NCI-H2196 treated with DMSO at 0.1 percent for 48 hours (cell line): ENCODE results near the gene MYO1G.
"Not testable (repeated sequence)": the region's sequence is repeated elsewhere in the genome, so short reads cannot be mapped to it uniquely, and the experiment has no call there.

Experiments used
- DNase-seq: peaks from one replicate; lab custom pipeline; 2025; ENCODE audit not compliant: unreplicated experiment; lab: John Stamatoyannopoulos, UW

MYO1G gene

DNA sequence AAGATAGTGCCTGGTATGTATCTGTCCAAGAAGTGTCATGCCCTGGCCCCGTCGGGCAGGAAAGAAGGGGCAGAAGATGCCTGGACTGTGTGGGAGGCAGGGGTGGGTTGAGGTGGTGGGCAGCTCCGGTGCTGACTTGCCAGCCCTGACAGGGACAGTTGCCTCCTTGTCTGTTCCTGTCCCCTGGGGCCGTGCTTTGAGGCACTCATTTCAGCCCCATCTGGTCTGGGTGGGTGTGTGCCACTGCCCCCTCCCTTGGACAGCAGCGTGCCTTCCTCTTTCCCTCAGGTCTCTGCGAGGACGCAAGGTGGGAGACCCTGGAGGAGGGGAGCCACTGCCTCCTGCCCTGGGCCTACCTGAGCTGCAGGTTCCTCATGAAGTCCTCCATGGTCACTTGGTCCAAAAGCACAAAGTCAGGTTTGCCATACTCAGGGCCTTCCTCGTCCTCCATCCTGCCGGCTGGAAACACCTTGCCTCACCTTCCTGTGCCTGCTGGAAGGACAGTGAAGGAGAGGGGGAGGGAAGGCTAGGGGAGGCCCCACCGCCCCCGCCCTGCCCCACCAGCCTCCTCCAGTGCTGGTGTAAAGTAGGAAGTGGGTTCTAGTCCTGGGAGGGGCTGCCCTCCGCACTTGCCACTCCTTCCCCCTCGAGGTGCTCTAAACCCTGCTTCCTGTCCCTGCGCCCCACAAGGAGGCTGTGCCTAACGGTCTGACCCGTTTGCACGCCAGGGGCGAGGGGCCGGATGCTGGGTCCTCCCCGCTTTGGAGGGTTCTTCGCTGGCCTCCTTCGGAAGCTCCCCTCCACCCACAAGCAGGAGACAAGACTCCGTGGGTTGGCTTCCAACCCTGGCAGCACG, at the start of gene MYO1G:
MYO1G (minus strand) TSS at position 505 of the 856 bp plus-strand sequence; CDS start at position 451, 54 bp downstream.
- no peak for DNase-seq

DNA sequence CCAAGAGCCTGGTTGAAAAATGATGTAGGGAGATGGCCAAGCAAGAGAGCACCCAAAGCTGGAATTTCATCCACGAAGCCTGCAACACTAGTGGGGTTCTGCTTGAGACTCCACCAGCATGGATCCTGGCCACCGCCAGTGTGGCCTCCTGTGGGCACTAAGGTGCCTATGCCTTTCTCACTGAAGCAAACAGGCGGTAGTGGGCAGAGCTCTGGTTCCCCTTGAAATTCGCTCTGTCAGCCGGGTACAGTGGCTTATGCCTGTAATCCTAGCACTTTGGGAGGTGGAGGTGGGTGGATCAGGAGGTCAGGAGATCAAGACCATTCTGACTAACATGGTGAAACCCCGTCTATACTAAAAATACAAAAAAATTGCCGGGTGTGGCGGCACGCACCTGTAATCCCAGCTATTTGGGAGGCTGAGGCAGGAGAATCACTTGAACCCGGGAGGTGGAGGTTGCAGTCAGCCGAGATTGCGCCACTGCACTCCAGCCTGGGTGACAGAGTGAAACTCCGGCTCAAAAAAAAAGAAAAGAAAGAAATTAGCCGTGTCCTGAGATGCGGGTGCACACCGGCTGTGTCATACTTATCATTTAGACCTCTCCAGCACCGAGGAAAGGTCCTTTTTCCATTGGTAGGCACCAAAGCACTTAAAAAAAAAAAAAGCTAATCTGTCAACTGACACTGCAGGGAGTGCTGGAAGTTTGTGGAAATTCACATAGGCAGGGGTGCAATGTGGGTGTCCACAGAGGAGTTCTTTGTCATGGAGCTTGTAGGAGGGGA, 49.5 kb upstream of the MYO1G start:
- DNase-seq, result no peak

DNA sequence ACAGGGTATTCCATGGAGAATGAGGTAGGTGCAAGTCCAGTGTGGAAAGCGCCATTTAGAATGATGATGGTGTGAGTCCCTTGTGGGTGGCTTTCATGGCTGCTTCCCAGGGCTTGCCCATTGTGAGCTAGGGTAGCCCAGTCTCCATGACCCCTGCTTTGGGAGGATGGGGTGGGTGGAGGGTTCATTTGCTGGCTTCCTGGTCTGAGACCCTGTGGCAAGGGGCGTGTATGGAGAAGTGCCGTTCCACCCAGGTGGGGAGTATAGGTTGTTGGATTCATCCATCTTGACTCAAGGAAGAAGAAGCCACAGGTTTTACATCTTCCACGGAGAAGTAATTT, 48.9 kb upstream of the MYO1G start:
- no peak for DNase-seq

DNA sequence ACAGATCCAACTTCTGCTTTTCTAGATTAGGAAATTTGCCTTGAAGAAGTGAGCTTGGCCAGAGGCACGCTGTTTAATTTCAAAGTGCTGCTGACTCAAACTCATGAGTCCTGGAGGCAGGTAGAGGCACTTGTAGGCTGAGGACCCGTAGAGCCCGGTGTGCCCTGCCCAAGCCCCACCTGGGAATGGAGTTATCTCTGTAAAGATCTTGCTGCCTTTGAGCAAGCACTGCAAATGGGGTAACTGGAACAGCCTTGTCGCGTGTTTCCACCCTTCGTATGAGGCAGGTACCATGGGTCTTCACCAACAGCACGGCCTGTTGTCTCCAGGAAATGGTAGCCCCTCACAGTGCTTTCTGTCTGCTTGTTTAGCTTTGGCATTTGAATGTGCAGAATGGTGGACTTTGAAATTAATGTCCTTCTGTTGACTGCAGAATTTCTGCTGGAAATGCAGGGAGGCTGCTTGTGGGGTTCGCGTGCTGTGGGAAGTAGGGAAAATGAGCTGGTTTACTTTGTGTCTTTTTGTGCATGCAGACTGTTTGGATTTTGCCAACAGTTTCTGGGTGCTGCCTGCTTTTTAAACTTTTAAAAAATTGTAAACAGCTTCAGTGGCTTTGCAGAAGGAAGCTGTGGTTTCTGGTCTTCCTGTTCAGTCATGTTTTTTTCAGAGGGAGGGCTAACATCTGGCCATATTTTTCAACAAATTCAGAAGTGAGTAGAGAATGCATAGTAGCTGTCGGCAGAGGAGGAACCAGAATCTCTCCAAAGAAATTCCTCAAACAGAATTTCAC, 48.4 kb upstream of the MYO1G start:
- DNase-seq, result no peak

DNA sequence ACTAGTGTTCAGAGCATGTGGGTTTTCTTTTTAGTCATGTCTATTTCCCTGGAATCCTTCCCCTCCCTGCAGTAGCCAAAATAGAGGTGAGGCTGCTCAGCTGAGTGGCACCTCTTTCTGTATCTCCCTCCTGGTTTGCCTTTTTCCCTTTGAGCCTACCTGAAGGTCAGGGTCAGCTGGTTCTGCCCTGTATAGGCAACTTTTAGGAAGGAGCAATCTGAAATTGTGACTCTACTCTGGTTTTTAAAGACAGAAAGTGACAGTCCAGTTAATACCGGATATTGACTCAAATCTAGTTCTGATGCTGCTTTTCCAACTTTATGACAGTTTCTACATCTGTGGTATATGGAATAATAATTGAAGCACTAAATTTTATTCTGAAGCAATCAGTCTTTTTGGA, 47.2 kb upstream of the MYO1G start:
- no peak for DNase-seq

DNA sequence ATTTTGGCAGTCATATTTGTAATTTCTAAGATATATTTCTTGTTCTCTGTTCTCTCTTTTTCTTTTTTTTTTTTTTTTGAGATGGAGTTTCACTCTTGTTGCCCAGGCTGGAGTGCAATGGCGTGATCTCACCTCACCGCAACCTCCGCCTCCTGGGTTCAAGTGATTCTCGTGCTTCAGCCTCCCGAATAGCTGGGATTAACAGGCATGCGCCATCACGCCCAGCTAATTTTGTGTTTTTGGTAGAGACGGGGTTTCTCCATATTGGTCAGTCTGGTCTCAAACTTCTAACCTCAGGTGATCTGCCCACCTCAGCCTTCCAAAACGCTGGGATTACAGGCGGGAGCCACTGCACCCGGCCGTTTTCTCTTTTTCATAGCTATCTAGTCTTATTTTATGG, 46.7 kb upstream of the MYO1G start:
- DNase-seq, result not testable (repeated sequence)

DNA sequence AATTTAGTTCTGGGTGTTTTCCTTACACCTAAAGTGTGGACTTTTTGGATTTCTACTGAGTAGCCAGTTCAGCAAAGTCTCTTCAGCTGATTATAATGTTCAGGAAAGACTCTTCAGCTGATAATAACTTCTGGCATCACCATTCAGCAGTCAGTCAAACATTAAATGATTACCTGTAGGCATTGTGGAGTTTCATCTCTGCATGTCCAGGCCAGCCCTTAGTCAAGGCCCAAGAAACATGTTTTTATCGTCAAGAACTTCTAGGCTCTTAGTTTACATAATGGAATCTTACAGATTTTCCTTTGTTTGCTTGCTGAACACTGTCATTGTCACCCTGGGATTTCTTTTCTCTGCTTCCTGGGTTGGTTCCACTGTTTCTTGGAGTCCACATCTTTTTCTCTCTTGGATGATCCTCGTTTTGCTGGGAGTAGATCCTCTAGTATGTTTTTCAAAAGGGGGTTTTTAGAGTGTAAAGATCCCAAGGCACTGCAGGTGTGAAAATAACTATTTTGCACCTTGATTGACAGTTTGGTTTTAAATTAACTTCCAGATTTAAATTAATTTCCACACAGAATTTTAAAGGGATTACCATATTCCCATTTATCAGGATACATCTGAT, 45.4 kb upstream of the MYO1G start:
- DNase-seq, result no peak

DNA sequence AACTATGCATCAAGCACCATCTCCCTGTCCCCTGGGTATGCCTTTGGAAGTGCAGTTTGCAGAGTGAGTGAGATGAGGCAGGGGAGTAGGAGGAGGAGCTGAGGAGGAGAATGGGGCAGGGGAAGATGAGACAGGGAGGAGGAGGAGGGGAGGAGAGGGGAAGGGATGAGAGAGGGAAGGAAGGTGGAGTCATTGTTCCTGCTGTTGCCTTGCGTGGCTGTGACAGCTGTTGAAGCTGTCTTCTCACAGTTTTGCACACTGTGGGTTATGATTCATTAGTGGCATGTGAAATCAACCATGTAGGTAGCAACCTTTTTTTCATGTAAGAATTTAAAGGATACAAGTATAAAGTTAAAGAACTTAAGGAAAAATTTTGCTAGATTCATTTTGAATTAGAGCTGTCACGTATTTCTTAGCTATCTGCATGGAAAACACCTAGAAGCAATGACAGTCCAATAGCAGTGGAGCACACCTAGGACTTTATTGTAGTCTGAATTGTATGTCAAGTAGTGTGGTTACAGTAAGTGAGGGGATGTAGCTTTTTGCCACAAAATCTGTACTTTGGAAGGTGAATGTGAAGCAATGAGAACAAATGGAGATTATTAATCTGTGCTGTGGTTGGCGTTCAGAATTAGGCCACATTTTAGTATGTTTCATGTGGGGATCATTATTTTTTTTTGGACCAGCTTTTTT, 42.9 kb upstream of the MYO1G start:
- DNase-seq, result no peak

DNA sequence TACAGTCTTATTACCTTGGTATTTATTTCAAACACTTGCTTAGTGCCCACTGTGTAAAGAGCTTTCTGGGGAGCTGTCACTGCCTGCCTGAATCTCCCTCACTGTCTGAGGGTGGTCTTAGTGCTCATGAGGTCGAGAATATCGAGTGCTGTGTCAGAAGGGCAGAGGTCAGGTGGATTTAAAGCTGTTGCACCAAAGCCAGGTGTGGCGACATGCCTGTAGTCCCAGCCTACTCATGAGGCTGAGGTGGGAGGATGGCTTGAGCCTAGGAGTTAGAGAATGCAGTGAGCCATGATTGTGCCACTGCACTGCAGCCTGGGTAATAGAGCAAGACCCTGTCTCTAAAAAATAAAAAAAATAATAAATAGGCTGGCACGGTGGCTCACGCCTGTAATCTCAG, 42.1 kb upstream of the MYO1G start:
- DNase-seq, result no peak

DNA sequence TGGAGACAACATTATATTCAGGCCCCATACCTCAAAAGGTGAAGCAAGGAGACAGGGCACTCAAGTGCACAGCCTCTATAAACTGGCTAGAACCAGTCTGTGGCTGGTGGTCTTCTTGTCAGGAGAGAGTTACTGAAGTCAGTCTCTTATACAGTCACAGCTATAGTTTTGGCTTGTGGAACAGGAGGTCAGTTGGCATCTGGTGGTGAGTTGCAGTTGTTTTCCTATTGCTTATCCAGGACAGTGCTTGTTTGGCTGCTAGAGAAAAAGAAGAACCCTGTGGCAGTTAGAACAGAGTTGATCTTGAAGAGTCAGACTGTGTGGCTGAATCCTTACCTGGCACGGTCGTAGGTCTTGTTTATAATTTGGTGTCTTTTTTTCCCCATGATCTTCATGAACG, 38.4 kb upstream of the MYO1G start:
- DNase-seq, result no peak

DNA sequence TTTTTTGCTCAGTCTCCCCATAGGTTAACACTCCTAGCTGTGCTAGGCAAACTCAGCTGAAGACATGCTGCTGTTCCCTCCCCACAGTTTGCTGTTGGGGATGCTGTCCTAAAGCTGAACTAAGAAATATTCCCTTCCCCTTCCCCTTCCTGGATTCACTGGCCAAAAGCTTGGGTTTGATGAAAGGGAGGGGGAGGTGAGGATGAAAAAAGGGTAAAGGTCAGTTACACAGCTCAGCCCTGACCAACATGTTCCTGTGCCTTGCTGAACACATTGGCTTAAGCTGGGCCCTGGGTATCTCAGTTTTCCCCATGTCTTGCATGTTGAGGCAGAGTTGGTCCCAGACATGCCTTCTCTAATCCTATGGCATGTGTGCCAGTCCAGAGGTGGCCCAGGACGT, 36.5 kb upstream of the MYO1G start:
- no peak for DNase-seq

DNA sequence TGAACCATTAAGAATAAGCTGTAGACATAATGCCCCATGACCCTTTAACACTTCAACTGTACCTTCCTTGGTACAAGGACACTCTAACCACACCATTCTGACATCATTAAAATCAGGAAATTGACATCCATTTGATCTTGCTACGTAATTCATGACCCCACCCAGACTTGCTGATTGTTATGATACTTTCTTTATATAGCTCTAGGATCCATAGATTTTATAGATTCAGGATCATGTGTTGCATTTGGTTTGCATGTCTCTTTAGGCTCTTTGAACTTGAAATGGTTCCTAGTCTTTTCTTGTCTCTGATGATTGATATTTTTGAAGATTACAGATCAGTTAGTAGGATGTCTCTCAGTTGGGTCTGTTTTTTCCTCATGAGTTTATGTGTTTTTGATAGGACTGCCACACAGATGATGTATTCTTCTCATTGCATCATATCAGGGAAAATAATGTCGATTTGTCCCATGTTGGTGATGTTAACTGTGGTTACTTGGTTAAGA, 34.7 kb upstream of the MYO1G start:
- DNase-seq, result no peak

DNA sequence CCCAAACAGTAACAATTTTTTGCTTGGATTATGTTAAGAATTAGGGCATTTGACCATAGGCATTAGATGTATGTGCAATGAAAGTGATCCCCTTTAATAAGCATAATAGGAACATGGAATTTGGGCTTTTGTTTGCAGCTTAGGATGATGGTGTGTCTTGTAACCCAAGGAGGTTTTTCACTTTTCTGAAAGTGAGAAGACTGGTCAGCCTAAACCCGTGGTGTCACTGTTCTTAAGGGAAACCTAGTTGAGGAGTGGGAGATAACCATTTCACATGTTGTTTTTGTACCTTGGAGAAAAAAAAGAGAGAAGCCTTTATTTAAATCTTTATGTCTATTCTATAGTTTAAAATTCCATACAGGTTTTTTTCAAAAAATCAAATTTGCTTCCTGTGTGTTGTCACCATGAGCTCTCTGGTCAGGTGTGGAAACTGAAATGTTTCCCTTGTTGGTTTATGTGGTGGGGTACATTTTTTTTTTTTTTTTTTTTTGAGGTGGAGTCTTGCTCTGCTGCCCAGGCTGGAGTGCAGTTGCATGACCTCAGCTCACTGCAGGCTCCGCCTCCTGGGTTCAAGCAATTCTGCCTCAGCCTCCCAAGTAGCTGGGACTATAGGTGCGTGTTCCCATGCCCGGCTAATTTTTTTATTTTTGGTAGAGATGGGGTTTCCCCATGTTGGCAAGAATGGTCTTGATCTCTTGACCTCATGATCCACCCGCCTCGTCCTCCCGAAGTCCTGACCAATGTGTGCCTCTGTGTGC, 28.9 kb upstream of the MYO1G start:
- DNase-seq, result no peak

DNA sequence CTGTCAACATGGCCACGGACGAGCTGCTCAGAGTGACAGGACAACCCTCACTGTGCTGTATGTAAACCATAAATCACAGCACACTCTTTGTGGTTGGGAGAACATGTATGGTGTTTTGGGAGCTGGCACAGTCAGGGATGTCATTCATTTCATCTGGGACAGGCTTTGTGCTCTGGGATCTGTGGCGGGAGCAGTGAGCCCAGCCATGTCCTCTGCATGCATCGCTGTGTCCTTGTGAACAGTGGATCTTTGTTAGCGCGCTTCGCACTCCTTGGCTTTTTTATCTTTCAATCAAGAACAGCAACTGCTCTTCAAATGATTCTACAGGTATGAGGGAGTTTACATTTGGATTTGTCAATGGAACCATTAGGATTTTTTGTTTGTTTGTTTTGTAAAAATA, 28.3 kb upstream of the MYO1G start:
- DNase-seq, result no peak

DNA sequence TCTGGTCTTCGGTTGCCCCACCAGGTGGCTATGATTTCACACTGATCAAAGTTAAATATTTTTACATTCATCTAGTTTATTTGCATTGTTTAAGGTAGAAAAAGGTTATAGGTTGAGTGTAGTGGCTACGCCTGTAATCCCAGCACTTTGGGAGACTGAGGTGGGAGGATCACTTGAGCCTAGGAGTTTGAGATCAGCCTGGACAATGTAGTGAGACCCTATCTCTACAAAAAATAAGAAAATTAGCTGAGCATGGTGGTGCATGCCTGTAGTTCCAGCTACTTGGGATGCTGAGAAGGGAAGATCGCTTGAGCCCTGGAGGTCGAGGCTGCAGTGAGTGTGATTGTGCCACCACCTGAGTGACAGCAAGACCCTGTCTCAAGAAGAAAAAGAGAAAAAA, 25.0 kb upstream of the MYO1G start:
- DNase-seq, result no peak

DNA sequence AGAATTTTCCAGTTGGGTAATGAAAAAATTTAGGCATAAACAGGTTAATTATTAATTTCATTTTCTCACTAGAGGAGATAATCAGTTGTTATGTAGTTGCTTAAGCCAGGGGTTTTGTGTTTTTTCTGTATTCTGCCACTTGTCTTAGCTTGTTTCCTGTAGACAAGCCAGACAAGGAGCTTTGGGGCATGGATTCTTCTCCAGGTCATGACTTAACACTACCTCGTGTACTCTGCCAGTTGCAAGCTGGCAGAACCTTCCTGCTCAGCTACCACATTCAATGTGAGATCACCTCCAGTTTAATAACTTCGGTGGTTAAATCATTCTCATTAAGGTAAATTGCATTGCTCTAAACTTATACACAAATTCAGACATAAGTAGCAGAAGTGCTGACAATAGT, 23.0 kb upstream of the MYO1G start:
- no peak for DNase-seq

DNA sequence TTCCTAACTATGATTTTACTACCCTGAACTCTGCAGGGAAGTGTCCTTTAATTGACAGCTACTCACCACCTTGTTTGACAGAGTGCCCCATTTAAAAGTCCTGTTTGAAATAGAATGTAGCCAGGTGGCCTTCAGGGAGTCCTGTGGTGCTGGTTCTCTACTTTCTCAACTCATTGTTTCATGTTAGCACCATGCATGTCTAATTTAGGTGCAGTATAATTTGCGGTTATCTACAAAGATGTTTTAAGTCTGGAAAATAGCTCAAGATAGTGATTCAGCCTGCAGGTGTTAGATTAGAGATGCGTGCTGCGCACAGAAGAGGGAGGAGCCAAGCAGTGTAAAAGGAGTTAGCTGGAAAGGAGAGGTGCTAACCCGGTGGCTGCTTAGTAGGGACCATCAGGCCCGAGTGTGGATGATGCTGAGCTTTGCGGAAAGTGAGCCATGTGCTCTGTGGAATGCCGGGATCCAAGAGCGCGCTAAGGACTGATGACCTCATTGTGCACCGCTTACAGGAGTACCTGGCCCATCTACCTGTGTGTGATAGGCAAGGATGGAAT, 22.4 kb upstream of the MYO1G start:
- DNase-seq, result no peak

DNA sequence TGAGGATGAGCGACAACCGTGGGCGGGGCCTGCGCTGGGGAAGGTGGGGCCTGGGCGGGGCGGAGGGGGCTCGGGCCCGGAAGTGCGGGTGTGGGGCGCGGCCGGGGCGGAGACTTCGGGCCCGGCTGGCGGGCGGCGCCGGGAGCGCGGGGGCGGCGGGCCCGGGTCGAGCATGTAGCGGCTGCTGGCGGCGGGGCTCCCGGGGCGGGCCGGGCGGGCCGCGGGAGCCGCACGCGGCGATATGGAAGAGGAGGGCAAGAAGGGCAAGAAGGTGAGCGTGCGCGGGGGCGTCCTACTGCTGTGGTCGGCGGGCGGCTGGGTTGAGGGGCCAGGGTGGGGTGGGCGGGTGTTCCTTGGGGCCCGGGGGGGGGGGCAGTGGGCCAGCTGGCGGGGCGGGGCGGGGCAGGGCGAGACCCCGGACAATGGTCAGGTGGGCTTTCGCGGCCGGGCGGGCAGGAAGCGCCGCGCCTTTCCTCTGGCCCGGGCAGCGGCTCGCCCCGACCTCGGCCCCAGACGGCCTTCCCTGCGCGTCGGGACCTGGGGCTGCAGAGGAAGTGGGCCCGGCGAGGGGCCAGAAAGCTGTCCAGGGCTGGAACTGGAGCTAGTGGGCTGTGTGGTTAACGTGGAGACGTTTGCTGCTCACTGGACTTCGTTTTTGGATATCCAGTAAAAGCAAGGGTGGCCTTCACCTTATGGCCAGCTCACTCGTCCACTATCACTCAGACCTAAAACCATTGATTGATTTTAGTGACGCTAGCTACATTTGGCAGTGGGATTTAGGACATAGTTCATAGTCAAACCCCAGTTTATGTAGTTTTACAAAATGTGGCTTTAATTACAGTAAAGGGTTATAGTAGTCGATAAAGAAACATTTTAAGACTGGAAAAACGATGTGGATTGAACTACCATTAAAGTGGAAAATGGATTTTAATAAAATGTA, 21.5 kb upstream of the MYO1G start, which contains the start of gene CCM2:
CCM2 (plus strand) TSS at position 109 of the 940 bp plus-strand sequence; CDS start at position 242, 133 bp downstream.
- DNase-seq, result no peak
